Heart left ventricle (tissue), 13 donors: Measurements from ENCODE around the gene LRMDA.

Experiments used
- CTCF ChIP-seq, 12 donors: fragments of 200-600 bp; sonication (generic) in 4 of 12; IDR thresholded peaks; one replicate each; pipeline versions ENCODE4 v1.5.0 to v1.8.0; 2018 to 2022; ENCODE audit warnings: antibody characterized with exemption in 12 of 12, mild to moderate bottlenecking in 5 of 12
- POLR2A ChIP-seq, 2 donors: fragments of 450-650 bp; IDR thresholded peaks; one replicate each; pipeline ENCODE4 v1.6.1; 2017; ENCODE audit warnings: antibody characterized with exemption in 2 of 2, mild to moderate bottlenecking in 2 of 2, moderate library complexity in 2 of 2
- donor health status: ischemic (EF 13 %, LVEDD 7.1; RV severe dilation, severe dysfunction).
- donor health status: DM: no; HTN: yes; CAD: no.
- donor health status: DM: no; HTN: no; CAD: no.
- donor health status: ischemic (EF 25% LVEDD 6.9; RV normal size, moderate dysfunction).
- donor health status: ischemic (EF 25% LVEDD 5.7; RV mildly dilated, moderate dysfunction).
- donor health status: ischemic (EF 35%, LVEDD 5.7; RV mildly dilated, moderate dysfunction).
- donor health status: nonischemic (EF 11% LVEDD 7.7; RV severe dilation, severe dysfunction).
- donor health status: DM: yes; HTN: yes; CAD: no.
- donor health status: PGD.
- donor health status: ischemic (EF 29% LVEDD 5.4; RV normal size, mild dysfunction).
- donor health status: nonischemic (EF 23%, LVEDD 6.1; RV moderate dilation, normal function).

- no peak for TF ChIP-seq CTCF (IDR thresholded peaks at IDR 0.05)
- no peak for TF ChIP-seq POLR2A (IDR thresholded peaks at IDR 0.05)
These were observed 393.8 kb downstream of the LRMDA start for GRCh38 chr10:75825235-75825634.
